HG02798 (cell line): Measurements from ENCODE around the gene ABLIM2.
A peak's percentile ranks its signal among the peaks of the same experiment; 100 is the strongest.

Source experiments
- ATAC-seq: cut with Tn5 transposase; IDR thresholded peaks from one replicate; pipeline ENCODE4 v1.9.1; 2021; ENCODE audit warnings: mild to moderate bottlenecking; ENCODE audit not compliant: unreplicated experiment, poor library complexity

Gene ABLIM2

DNA sequence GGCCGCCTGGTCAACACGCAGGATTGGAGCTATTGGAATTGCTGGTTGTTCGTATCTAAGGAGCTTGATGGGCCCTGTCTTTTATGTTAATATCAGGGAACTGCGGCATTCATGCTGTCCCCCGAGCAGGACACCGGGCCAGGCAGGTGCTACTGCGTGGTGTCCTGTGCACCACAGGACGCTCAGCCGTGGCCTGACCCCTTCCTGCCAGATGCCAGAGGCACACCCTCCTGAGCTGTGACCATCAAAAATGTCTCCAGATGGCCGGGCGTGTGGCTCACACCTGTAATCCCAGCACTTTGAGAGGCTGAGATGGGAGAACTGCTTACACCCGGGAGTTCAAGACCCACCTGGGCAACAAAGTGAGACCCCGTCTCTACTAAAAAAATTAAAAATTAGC is 32.1 kb downstream of the ABLIM2 start:
- no peak for ATAC-seq

DNA sequence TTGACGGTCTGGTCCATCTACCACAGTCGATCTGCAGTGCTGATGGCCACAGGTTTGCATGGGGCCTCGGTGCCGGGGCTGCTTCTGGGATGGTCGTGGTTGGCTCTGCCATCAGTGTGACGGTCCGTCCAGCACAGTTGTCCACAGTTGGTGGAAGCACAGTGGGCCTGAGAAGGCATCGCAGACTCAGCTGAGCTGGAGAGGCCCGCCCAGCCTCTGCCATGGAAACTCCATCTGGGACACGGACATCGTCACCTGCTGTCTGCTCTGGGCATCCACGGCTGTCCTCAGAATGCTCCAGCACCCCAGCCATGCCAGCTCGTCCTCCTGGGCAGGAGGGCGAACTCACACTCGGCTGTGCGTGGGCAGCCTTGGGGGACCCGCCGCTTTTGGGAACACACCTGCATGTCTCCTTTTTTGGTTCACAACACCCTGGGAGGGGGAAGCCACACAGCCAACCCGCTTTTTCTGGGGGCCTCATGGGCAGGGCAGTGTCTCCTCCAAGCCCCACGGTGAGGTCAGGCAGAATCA is 33.0 kb downstream of the ABLIM2 start:
- ATAC-seq, result no peak

DNA sequence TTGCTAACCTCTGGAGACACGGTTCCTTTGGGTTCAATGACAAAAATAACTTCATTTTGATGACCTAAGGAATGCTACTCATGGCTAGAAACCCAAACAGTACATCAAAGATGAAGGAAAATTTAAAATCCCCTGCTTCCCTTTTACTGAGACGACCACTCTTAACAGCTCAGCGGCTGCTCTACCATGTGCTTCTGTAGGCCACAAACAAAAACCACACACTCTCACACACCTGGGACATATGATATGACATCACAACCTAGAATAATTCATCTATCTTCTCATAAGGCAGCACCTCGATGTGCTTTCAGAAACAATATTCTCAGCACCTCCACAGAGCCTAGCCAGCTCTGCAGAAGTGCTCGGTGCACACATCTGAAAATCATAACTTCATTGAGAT is 34.7 kb downstream of the ABLIM2 start:
- no peak for ATAC-seq

DNA sequence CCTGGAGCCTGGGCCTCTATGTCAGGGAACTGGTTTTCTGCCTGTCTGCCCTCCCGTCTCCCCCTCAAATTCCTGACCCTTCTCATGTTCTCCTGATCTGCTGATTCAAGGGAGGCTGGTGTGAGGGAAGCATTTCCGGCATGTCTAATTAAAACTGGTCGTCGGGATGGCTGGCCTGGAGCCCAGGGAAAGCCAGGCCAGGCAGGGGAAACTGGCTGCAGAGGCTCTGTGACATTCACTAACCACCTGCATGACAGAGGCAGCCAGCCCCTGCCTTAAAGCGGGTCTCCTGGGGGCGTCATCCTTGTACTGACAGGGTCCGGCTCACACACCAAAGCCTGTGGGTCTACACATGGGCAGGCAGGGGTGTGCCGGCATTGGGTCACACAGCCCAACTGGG is 35.2 kb downstream of the ABLIM2 start:
- no peak for ATAC-seq

DNA sequence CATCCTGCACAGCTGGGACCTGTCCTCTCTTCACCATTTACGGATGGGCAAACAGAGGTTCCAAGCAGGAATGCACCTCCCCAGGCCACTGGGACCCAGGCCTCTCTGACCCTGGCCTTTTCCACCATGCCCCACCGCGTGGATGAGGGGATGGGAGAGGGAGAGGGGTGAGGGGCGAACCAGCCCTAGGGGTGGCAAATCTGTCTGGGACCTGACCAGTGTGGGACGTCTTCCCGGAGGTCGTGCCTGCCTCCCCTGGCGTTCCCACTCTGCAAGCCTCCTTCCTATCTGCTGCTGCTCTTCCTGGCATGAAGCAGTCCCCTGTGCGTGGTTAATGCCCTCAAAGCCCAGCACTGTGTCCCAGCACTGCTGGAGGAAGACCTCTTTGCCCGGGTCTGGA is 35.9 kb downstream of the ABLIM2 start:
- ATAC-seq, result no peak

DNA sequence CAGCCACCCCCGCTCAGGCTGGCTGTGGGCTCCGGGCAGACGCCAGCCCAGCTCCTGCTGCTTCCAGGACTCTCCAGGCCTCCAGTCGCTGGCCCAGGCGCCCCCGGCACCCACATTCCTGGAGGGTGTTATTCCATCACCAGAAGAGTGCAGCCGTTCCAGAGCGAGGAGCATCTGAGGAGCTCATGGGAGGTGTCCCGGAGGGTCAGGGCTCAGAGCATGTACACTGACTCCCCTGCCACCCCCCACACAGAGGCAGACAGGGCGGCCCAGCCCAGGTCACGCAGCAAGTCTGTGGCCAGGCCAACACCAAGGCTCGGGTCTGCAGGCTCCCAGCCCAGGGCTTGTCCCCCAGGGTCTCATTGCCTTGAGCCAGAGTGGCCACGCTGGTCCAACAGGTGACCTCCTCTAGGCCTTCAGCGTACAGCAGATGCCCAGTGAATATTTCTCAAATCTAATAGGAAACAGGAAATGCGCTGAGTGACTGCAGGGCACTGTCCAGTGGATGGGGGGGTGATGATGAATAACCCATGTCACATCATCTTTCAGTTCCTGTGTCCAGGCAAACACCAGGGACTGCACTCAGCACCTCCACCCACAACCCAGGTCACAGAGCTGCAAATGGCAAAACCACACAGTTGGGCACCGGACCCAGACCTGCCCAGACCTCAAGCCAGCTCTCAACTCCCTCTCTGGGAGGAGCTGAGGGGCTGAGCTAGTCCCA is 37.2 kb downstream of the ABLIM2 start:
- no peak for ATAC-seq

DNA sequence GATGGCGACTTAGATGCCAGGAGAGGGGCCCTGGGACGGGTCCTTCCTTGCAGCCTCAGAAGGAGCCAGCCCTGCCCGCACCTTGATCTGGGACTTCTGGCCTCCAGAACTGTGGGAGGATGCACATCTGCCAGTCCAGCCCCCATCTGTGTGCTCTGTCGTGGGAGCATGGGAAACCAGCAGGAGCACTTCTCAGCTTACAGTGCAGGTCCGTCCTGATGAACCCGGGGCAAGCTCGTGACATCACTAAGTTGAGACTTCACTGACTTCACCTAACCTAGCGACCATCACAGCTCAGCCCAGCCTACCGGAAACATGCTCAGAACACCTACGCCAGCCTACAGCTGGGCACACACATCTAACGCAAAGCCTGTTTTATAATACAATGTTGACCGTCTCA is 38.1 kb downstream of the ABLIM2 start:
- no peak for ATAC-seq

DNA sequence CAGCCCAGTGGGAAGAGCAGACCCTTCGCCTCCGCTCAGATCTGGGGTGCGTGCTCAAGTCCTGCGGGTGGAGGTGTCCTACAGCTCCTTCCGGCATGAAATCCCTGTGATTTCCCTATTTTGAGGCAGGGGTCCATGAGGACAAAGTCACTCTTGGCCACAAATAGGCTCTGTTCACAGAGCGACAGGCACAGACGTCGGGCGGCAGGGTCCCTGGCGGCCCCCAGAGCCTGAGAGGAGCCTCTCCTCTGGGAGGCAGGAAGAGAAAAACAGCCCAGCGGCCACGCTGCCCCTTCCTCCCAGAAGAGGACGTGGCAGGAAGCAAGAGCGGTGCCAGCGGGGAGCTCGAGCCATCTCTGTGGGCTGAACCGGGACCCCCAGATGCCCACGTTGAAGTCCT is 38.7 kb downstream of the ABLIM2 start:
- no peak for ATAC-seq

DNA sequence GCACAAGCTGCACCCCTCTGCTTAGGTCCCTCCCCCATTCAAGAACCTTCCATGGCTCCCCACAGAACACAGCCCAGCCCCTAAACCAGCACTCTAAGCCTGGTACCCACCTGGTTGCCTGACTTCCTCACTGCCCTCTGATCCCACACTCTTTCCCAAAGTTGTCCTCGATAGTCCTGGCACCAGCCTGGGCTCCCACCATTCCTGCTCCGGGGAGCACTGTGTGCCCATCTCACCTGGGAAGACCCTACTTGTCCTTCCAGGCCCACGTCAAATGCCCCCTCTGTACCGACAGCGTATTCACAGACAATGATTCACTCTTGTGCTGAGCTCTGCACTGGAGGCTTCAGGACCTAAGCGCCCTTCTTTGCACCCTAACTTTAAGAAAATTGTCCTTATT is 40.1 kb downstream of the ABLIM2 start:
- ATAC-seq, result no peak

DNA sequence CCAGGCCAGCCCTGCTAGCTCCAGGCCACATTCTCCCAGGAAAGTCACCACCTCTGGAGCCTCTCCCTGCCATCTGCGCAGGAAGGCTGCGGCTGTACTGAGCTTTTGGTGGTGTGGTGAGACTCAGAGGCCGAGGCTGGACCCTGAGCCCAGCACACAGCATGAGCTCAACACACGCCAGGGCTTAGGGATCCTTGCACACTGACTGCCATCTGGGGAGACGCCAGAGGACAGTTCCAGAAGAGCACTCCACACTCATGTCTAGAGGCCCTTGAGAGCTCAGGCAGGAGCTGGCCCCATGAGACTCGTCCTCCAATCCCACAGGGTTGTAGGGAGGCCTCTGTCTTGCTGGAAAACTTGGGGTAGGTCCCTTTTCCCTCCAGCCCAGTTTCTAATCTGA is 40.6 kb downstream of the ABLIM2 start:
- no peak for ATAC-seq

DNA sequence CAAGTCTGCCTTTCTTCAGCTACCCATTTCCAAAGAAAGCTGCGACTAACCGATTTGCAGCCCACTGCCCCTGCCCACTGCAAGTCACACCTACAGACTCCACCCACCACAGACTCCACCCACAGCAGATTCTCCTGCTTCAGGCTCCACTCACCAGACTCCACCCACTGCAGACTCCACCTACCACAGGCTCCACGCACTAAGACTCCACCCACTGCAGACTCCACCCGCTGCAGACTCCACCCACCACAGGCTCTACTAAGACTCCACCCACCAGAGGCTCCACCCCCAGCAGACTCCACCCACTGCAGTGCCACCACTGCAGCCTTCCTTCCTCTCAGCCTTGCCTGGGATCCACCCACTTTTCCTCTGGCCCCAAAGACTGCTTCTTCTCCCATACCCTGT is 41.3 kb downstream of the ABLIM2 start:
- peak; percentile 58 for ATAC-seq

DNA sequence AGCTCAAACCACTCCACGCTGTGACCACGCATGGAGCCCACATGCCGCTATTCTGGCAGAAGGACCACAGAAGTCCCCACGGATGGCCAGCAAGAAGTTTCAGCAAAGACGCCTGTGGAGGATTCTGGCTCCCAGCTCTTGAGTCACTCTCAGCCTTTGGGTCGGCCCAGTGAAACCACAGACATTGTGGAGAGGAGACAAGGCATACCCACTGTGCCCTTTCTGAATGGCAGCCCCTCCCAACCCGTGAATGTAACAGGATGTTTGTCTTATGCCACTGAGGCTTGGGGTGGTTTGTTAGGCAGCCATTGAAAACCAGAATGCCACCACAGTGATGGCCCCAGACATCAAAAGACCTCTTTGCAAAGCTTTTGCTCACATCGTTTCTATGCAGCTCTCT is 42.7 kb downstream of the ABLIM2 start:
- ATAC-seq, result no peak

DNA sequence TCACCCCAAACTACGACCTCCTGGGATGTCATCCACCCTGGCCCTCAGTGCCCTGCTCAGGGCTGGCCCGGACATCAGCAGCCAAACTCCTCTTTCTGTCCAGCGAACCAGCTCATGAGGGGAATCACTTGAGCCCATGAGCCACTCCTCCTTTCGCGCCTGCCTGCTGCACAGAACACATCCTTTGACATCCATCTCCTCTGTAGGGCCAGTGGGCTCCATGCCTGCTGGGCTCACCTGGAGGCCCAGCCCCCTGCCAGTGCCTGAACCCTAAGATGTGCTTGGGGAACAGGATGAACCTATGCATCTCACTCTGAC is 43.5 kb downstream of the ABLIM2 start:
- ATAC-seq, result no peak

DNA sequence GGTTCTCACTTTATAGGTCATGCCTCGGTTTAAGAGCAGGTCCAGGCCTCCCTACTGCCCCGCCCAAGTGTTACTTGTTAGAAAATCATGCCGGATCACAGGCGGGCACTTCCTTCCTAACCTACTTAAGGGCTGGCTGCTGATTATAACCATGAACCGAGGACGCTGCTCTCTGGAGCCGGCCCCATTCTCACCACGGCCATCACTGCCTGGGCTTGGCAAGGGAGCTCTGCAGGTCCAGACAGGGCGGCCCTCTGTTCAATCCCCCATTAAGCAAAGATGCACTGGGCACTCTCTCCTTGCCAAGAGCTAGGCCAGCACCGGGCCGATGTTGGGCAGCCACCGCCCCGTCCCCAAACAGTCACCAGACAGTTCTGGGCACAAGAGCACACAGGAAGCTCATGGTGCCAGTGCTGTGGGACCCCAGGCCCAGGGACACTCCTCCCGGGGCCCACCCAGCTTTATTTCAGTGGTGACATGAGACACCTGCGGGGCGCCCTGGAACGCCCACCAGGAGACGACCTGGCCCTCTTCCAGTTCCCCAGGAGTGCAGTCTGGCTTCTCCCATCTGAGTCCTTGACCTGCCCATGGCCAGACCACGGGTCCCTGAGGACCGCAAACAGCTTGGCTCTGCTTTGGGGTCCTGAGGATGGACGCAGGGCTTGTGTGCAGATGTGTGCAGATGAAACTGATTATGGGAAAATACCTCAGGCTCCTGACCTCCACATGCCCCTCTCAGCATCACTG is 44.0 kb downstream of the ABLIM2 start:
- ATAC-seq, result no peak

DNA sequence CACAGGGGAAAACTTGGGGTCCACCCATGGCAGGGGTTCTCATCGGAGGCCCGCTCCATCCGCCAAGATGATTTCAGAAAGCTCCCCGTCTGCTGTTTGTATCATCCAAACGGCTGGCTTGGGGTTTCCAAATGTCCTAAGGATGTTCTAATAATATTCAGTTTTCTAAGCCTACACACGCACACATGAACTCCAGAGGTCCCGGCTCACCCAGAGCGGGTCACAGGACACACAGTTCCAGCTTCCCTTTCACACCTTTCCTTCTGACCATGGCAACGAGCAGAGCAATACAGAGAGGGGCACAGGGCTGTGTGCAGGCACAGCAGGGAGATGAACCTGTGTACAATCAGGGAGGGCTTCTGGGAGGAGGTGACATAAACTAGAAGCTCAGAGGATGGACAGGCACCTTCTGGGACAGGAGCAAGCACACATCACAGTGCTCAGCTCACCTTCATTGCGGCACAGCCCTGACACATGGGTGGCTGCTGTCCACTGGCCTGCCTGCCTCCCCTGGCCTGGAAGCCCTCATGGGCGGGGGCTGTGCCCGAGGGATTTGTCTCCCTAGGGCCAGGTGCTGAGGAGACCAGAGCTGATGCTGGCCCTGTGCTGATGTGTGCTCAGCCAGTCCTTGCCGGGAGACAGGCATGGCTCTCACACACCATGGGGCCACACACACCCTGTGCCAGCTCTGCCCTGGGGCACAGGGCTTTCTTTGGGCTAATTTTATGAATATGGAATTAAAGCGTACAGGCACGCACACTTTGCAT is 44.8 kb downstream of the ABLIM2 start:
- ATAC-seq, result no peak

DNA sequence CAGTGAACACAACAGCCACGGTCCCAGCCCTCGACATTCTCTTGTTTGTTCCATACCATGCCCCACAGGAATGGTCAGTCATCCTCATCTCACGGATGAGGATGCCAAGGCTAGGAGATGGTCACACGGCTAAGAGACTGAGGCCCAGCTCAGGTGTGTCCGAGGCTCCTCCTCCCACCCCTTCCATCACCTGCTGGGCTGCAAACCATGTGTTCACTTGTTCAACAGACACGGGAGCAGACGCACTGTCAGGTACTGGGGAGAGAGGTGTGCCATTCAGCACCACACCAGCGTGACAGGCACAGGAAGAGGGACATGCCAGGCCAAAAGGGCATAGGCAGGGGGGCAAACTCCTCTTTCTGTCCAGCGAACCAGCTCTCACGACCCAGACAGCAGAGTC is 45.9 kb downstream of the ABLIM2 start:
- no peak for ATAC-seq

DNA sequence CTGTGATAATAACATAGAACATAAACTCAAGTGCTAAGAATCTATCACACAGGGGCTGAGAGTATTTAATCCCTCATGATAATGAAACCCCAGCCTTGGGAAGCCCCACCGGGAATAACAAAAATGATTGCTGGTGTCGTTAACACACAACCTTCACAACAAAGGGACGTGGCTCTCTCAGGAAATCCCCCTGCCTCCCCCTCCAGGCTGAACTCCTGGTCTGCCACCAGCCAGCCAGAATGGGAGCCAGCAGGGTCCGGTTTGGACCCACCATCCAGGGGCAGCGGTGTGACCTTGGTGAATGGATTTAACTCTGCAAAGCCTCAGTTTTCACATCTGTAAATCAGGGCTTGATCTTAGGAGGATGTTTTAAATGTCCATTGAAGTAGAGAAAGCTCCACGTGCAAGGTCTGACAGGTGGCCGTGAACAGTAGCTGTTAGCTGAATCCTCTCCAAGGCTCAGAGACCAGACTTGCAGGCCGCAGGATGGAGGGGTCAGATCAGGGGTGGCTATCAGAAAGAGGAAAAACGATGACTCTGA is 46.5 kb downstream of the ABLIM2 start:
- ATAC-seq, result no peak

DNA sequence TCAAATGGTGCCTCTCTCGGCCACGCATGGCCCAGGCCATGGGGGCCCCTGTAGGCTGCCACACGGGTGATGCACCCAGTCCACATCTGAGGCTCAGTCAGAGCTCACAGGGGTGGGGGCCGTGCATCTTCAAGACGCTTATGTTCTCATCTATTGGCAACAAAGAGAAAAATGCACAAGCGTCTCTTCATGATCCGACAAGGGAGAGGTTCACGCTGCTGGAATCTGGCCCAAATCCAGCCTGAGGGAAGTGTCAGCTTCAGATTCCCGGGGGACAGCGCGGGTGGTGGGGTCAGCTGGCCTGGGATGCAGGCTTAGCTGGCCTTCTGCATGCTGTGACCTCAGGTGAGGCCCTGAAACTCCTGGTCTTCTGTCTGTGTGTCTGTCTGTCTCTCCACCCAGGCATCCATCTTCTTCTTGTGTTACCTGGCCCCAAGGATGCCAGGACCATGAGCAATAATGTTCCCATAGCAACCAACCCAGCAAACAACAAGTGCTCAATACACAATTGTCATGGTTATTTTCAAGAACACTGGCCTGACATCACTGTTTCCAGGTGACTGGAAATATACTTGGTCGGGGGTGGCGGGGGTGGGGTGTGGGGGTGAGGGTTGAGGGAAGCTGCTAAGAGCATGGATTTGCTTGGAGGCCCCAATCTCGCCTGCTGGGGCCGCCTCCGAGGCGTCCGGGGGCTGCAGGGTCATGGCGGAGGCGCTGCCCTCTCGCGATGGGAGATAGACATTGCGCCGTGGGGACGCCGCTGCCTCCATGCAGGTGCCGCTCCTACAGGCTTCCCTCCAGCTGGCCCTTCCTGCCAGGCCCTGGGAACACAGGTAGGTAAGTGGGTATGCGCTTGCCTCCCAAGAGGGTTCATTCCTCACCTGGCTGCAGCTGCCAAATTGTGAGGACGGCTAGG is 48.3 kb downstream of the ABLIM2 start:
- no peak for ATAC-seq

DNA sequence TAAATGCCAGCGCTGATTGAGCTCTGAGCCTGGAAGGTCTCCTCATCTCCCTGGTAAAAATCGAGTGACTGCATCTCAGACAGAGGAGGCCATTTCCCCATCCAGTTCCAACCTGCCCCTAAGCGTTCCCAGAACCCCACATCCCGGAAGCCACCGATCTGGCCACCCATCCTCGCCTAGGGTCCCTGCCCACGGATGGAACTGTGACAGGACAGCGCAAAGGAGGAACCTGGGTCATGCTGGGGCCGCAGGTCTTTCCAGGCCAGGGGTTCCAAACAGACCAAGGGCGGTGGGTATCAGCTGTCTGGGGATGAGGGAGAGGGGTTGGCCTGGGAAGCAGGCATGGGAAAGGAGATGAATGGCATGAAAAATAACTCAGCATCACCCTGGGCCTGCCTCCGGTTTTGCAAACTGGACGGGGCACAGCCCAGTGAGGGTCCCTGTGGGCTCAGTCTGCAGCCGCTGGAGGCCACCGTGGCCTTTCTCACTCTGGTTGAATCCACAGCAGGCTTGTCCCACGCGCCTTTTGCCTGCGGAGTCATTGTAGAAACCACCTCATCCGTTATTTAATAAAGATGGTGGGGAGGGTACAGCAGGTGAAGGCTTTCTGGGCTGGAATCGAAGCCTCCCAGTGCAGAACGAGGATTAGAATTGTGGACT is 49.1 kb downstream of the ABLIM2 start:
- ATAC-seq, result no peak
